WTC11 (cell line): Measurements from ENCODE around the gene ATP6V1A.

ENCODE experiments used
- ATF1 ChIP-seq: sonication (generic); formaldehyde crosslinking; IDR thresholded peaks from 2 replicates; pipeline ENCODE4 v1.8.1; 2023; ENCODE audit warnings: mild to moderate bottlenecking, moderate library complexity, missing genetic modification reagents
- ATF3 ChIP-seq: sonication (generic); formaldehyde crosslinking; conservative IDR thresholded peaks from 2 replicates; pipeline ENCODE4 v1.8.1; 2022; ENCODE audit warnings: mild to moderate bottlenecking, missing genetic modification reagents
- ETV6 ChIP-seq: sonication (generic); formaldehyde crosslinking; IDR thresholded peaks from 2 replicates; pipeline ENCODE4 v1.8.1; 2022; ENCODE audit warnings: mild to moderate bottlenecking, missing genetic modification reagents
- FOXK1 ChIP-seq: sonication (generic); formaldehyde crosslinking; IDR thresholded peaks from 2 replicates; pipeline ENCODE4 v1.8.0; 2022; ENCODE audit warnings: mild to moderate bottlenecking, moderate library complexity, missing genetic modification reagents
- MYBL2 ChIP-seq: sonication (generic); formaldehyde crosslinking; IDR thresholded peaks from 2 replicates; pipeline ENCODE4 v1.8.1; 2023; ENCODE audit warnings: mild to moderate bottlenecking, moderate library complexity, missing genetic modification reagents
- SP1 ChIP-seq: sonication (generic); formaldehyde crosslinking; conservative IDR thresholded peaks from 2 replicates; pipeline ENCODE4 v1.8.1; 2022; ENCODE audit warnings: missing genetic modification reagents
- USF2 ChIP-seq: sonication (generic); formaldehyde crosslinking; IDR thresholded peaks from 2 replicates; pipeline ENCODE4 v1.8.1; 2023; ENCODE audit warnings: mild to moderate bottlenecking, missing genetic modification reagents, moderate library complexity
- ZBTB21 ChIP-seq: sonication (generic); formaldehyde crosslinking; IDR thresholded peaks from 2 replicates; pipeline ENCODE4 v1.8.1; 2023; ENCODE audit warnings: mild to moderate bottlenecking, missing genetic modification reagents, borderline replicate concordance
- ZNF219 ChIP-seq: sonication (generic); formaldehyde crosslinking; IDR thresholded peaks from 2 replicates; pipeline ENCODE4 v1.8.0; 2023; ENCODE audit warnings: missing genetic modification reagents, mild to moderate bottlenecking, borderline replicate concordance
- ZNF263 ChIP-seq: sonication (generic); formaldehyde crosslinking; IDR thresholded peaks from 2 replicates; pipeline ENCODE4 v1.8.1; 2022; ENCODE audit warnings: low read depth, mild to moderate bottlenecking, moderate library complexity, missing genetic modification reagents
- TF ChIP-seq, protein P1 (sequence below): fragments of 200-600 bp; IDR thresholded peaks from 2 replicates; pipeline ENCODE4 v1.8.0; 2022; ENCODE audit warnings: antibody characterized with exemption
- TF ChIP-seq, protein P2 (sequence below): sonication (generic); formaldehyde crosslinking; IDR thresholded peaks from 2 replicates; pipeline ENCODE4 v1.8.0; 2023; ENCODE audit warnings: missing genetic modification reagents
- TF ChIP-seq, protein P3 (sequence below): fragments of 250-450 bp; sonication (Bioruptor Pico); conservative IDR thresholded peaks from 2 replicates; pipeline ENCODE4 v1.9.0; 2021; ENCODE audit warnings: mild to moderate bottlenecking
- TF ChIP-seq, protein P4 (sequence below): sonication (generic); formaldehyde crosslinking; IDR thresholded peaks from 2 replicates; pipeline ENCODE4 v1.8.0; 2023; ENCODE audit warnings: missing genetic modification reagents, mild to moderate bottlenecking, borderline replicate concordance

DNA sequence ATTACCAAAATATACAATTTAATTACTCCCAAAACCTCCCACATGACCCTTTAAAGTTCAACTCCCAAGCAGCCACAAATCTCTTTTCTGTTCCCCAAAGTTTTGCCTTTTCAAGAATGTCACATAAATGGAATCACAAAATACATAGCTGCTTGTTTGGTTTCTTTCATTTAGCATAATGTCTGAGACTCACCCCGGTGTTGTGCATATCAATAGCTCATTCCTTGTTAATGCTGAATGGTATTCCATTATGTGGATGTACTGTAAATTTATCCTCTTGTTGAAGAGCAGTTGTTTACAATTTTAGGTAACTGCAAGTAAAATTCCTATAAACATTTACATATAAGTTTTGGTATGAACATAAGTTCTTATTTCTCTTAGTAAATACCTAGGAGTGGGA lies 16.3 kb upstream of the ATP6V1A start:
- TF ChIP-seq, protein P1, sequence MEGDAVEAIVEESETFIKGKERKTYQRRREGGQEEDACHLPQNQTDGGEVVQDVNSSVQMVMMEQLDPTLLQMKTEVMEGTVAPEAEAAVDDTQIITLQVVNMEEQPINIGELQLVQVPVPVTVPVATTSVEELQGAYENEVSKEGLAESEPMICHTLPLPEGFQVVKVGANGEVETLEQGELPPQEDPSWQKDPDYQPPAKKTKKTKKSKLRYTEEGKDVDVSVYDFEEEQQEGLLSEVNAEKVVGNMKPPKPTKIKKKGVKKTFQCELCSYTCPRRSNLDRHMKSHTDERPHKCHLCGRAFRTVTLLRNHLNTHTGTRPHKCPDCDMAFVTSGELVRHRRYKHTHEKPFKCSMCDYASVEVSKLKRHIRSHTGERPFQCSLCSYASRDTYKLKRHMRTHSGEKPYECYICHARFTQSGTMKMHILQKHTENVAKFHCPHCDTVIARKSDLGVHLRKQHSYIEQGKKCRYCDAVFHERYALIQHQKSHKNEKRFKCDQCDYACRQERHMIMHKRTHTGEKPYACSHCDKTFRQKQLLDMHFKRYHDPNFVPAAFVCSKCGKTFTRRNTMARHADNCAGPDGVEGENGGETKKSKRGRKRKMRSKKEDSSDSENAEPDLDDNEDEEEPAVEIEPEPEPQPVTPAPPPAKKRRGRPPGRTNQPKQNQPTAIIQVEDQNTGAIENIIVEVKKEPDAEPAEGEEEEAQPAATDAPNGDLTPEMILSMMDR = no peak
- TF ChIP-seq SP1 (CRISPR knock-in tag) (no peak), ATF1 (CRISPR knock-in tag) (no peak), ZNF219 (CRISPR knock-in tag) (no peak), ZNF263 (CRISPR knock-in tag) (no peak), ETV6 (no peak), ATF3 (no peak), USF2 (CRISPR knock-in tag) (no peak), ZBTB21 (CRISPR knock-in tag) (no peak), MYBL2 (CRISPR knock-in tag) (no peak), FOXK1 (no peak)
- TF ChIP-seq, protein P2, sequence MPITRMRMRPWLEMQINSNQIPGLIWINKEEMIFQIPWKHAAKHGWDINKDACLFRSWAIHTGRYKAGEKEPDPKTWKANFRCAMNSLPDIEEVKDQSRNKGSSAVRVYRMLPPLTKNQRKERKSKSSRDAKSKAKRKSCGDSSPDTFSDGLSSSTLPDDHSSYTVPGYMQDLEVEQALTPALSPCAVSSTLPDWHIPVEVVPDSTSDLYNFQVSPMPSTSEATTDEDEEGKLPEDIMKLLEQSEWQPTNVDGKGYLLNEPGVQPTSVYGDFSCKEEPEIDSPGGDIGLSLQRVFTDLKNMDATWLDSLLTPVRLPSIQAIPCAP = no peak
- TF ChIP-seq, protein P3, sequence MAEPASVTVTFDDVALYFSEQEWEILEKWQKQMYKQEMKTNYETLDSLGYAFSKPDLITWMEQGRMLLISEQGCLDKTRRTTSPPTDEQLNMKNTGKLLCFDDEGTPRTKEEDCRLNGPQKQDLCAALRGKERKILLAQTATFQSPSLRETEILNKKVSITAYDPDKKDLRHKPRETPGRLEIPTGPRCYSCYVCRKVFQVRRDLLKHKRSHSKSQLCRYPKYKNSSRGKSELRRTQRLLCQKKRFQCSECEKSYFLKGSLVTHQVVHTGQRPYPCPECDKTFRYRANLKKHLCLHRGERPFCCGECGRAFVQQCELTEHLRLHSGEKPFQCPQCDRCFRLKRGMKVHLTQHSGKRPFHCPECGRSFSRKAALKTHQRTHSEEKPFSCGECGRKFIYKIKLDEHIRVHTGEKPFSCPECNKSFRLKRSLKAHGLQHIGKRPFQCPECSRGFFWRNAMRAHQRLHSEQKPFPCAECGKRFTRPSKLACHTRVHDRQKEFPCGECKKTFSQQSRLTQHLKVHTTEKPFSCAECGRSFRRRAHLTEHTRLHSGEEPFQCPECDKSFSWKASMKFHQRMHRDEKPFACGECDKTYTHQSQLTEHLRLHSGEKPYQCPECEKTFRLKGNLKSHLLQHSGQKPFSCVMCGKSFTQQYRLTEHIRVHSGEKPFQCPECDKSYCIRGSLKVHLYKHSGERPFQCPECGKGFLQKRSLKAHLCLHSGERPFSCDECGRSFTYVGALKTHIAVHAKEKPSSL (CRISPR knock-in tag) = no peak
- TF ChIP-seq, protein P4, sequence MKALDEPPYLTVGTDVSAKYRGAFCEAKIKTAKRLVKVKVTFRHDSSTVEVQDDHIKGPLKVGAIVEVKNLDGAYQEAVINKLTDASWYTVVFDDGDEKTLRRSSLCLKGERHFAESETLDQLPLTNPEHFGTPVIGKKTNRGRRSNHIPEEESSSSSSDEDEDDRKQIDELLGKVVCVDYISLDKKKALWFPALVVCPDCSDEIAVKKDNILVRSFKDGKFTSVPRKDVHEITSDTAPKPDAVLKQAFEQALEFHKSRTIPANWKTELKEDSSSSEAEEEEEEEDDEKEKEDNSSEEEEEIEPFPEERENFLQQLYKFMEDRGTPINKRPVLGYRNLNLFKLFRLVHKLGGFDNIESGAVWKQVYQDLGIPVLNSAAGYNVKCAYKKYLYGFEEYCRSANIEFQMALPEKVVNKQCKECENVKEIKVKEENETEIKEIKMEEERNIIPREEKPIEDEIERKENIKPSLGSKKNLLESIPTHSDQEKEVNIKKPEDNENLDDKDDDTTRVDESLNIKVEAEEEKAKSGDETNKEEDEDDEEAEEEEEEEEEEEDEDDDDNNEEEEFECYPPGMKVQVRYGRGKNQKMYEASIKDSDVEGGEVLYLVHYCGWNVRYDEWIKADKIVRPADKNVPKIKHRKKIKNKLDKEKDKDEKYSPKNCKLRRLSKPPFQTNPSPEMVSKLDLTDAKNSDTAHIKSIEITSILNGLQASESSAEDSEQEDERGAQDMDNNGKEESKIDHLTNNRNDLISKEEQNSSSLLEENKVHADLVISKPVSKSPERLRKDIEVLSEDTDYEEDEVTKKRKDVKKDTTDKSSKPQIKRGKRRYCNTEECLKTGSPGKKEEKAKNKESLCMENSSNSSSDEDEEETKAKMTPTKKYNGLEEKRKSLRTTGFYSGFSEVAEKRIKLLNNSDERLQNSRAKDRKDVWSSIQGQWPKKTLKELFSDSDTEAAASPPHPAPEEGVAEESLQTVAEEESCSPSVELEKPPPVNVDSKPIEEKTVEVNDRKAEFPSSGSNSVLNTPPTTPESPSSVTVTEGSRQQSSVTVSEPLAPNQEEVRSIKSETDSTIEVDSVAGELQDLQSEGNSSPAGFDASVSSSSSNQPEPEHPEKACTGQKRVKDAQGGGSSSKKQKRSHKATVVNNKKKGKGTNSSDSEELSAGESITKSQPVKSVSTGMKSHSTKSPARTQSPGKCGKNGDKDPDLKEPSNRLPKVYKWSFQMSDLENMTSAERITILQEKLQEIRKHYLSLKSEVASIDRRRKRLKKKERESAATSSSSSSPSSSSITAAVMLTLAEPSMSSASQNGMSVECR (CRISPR knock-in tag) = no peak
